GM10248 (cell line): ENCODE measurements around the gene NXPH1.
A peak's percentile ranks its signal among the peaks of the same experiment; 100 is the strongest.

ENCODE experiments used
- CTCF ChIA-PET: fragments of 300-600 bp; sonication (Branson Sonifier 250); formaldehyde crosslinking; extraction: SDS; loops from one replicate; lab custom pipeline; 2021; ENCODE audit warnings: antibody characterized with exemption; lab: Yijun Ruan, JAX
- POLR2A ChIA-PET: fragments of 350-650 bp; sonication (Branson Sonifier 250); formaldehyde crosslinking; extraction: SDS; loops from one replicate; lab custom pipeline; 2020; ENCODE audit warnings: antibody characterized with exemption; lab: Yijun Ruan, JAX
- DNase-seq: peaks from one replicate; pipeline ENCODE4 v3.0.0; 2012; ENCODE audit errors: extremely low spot score
- TF ChIP-seq, protein P1 (sequence below): IDR thresholded peaks from 2 replicates; pipeline ENCODE4 v1.5.1; 2012; ENCODE audit warnings: mild to moderate bottlenecking, low read depth; ENCODE audit errors: extremely low read depth, missing control alignments, control extremely low read depth

NXPH1 gene

DNA sequence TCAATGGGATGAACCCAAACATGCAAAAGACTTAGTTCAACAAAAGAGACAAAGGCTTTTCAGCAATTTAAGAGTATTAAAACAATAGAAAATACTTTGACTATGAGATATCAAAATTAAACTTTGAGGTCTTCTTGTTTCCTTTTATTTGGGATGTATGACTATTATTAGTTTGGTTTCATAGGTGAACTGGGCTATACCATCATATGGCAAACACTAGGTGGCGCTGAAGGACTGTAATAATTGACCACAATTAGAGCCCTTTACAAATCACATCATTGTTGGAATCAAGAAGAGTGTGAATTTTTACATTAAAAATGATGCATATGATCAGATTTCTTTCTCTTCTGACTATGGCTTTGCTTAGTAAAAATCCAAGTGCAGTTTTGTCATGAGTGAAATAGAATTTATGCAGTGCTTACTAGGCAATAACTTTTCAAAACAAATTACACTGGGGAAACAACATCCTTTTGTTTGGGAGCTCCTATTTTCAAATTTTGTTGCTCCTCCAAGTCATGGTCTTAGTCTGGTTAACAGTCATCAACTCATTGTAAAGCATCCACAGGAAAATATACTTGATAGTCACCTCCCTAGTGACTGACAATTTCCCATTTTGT, 14.7 kb upstream of the NXPH1 start:
- ChIA-PET CTCF (interaction anchor here (0.6 to 2.4 kb wide), 10 partner anchors 9 to 1994 kb away, joined by 3 to 12 read pairs (median 5); no protein-coding TSS in a partner anchor), POLR2A (no interaction called here)
- DNase-seq: peak; percentile 35
- TF ChIP-seq, protein P1, sequence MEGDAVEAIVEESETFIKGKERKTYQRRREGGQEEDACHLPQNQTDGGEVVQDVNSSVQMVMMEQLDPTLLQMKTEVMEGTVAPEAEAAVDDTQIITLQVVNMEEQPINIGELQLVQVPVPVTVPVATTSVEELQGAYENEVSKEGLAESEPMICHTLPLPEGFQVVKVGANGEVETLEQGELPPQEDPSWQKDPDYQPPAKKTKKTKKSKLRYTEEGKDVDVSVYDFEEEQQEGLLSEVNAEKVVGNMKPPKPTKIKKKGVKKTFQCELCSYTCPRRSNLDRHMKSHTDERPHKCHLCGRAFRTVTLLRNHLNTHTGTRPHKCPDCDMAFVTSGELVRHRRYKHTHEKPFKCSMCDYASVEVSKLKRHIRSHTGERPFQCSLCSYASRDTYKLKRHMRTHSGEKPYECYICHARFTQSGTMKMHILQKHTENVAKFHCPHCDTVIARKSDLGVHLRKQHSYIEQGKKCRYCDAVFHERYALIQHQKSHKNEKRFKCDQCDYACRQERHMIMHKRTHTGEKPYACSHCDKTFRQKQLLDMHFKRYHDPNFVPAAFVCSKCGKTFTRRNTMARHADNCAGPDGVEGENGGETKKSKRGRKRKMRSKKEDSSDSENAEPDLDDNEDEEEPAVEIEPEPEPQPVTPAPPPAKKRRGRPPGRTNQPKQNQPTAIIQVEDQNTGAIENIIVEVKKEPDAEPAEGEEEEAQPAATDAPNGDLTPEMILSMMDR: peak; percentile 69

DNA sequence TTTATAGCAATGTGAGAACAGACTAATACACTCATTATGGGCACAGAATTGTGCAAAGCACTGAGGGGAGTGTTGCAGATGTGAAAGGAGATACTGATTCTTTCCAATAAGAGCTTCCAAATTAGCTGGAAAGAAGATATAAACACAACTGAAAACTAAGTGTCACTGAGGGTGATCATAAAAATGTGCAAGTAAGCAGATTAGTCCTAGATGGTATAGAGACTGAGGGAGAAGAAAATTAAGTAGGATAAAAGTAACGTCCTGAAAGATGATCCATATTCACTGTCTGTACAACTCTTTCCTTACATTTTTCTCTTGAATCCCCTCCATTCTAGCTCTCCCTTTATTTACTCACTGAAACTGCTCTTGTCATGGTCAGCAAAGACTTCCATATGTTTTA, 11.2 kb upstream of the NXPH1 start:
- ChIA-PET CTCF (no interaction called here), POLR2A (no interaction called here)
- TF ChIP-seq, protein P1: no peak
- DNase-seq: no peak

DNA sequence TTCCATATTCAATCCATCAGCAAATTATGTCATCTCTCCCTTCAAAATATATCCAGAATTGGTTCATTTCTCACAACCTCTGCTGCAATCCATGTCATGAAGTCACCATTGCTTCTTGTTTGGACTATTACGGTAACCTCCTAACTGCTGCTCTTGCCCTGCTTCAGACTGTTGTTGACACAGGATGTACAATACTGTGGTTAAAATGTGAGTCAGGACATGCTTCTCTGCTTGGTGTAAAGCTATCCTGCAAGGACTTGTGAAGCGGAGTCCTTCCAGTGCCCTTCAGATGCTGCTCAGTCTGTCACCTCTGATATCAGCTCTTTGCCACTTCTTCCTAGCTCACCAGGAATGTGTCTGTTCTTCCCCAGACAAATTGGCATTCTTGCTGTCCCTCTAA, 10.4 kb upstream of the NXPH1 start:
- no peak for DNase-seq
- ChIA-PET POLR2A (no interaction called here), CTCF (interaction anchor here (1.1 kb wide), 1 partner anchor 301 kb away, joined by 3 read pairs; no protein-coding TSS in a partner anchor)
- TF ChIP-seq, protein P1: no peak

DNA sequence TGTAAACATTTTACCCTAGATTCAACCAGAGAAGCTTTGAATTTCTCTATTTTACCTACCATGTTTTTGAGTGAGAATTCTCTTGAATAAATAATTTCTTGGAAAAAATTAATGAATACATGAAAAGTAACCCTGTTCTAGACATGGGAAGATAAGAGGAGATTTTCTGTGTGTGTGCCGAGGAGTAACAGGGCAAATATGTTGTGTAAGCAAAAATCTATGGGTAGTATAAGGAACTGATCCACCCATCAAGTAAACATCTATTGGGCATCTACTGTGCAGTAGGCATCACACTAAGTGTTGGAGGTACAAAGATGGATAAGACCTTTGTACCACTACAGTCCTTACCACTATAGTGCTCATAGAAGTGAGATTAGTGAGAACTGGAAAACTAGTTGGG, 8.2 kb upstream of the NXPH1 start:
- no peak for DNase-seq
- CTCF ChIA-PET: no interaction called here
- TF ChIP-seq, protein P1: no peak
- POLR2A ChIA-PET: no interaction called here

DNA sequence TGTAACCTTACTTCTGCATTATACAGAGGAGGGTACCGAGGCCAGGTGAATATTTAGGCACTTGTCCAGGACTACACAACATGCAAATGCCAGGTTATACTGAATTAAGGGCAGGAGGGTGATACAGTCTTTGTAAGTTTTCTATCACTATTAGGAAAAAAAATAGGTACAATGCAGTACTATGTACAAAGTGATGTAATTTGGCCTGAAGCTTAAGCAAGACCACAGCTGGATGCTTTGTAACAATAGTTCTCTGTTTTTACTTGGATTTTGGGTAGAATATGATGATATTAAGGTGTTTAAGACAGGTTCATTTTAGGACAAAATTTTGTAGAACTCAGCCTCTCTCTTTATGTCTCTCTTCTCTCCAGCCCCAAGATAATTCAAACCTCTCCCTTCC, 2.8 kb upstream of the NXPH1 start:
- POLR2A ChIA-PET: no interaction called here

DNA sequence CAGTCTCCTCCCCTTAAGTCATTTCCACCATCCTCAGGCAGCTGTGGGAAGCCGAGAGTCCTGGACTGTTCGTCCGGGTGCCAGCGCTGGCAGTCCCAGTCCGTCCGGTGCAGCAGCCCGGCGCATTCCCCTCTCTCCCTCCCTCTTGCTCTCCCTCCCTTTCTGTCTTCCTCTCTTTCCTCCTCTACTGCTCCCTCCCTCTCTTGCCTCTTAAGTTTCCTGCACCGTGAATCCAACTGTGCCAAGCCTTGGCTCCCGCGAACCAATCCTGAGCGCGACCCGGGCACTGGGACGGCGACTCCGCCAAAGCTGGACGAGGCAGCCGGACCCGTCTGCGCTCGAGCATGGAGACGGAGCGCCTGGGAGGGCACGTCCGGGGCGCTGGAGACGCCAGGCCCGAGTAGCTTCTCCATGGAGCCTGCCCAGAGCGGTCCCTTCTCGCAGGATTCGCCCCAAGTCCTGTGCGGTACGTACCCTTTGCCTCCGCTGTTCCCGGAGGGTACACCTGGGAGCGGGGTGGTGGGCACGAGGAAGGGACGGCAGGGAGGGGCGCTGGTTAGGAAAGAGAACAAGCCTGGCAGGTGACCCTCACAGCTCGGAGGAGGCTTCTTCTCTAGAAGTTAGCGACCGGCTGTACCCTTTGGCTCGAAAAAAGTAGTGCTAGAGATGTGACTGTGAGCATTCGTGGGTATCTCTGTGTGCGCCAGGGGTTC, 1.0 kb downstream of the NXPH1 start:
- POLR2A ChIA-PET: no interaction called here
- no peak for DNase-seq
- TF ChIP-seq, protein P1: no peak
- CTCF ChIA-PET: no interaction called here

More for the DNA sequence above, 2.8 kb upstream of the NXPH1 start:
- TF ChIP-seq, protein P1: no peak
- CTCF ChIA-PET: no interaction called here
- no peak for DNase-seq
